ENCODE measurements around the gene ZNF280B.
A peak's percentile ranks its signal among the peaks of the same experiment; 100 is the strongest.

ZNF280B gene

GRCh38 chr22:22547692-22548300, 39.3 kb upstream of the ZNF280B start:
- Histone ChIP-seq H3K27ac (ENCODE audit: insufficient read depth in 1 of 2, low read depth in 1 of 2, low read length in 2 of 2, poor library complexity in 1 of 2, severe bottlenecking in 2 of 2) (peak overlapping the region in 1 of 2 experiments; percentile 50), H3K36me3 (ENCODE audit: control insufficient read depth in 4 of 4, insufficient read depth in 4 of 4, low read length in 3 of 4) (no peaks in the 10 kb centered on the region), H3K27me3 (replicated peaks in 2 of 5; ENCODE audit: control insufficient read depth in 4 of 5, insufficient read depth in 5 of 5, low read length in 4 of 5) (no peaks in the 10 kb centered on the region), H3K4me3 (ENCODE audit: control insufficient read depth in 1 of 7, extremely low read depth in 1 of 7, insufficient read depth in 4 of 7, low read depth in 2 of 7, low read length in 6 of 7) (no peak overlapping the region), H3K9me3 (ENCODE audit: control extremely low read depth in 1 of 5, control insufficient read depth in 4 of 5, insufficient read depth in 2 of 5, low read depth in 1 of 5, low read length in 4 of 5) (no peaks in the 10 kb centered on the region), H3K4me1 (ENCODE audit: control extremely low read depth in 1 of 4, control insufficient read depth in 4 of 4, insufficient read depth in 4 of 4, low read length in 3 of 4) (peaks cover 0 to 24% (median 22%) of the 10 kb centered on the region in 4 experiments)
- ChIA-PET POLR2A (no interaction called here), CTCF (interaction anchor here (0.9 kb wide), 1 partner anchor 12 kb away, joined by 3 read pairs; no protein-coding TSS in a partner anchor)
- peak; percentile 16 to 68 (median 52) for DNase-seq
- WGBS (ENCODE audit: insufficient coverage): 33% methylated on average over 3 of the region's 3 CpGs

- ChIA-PET POLR2A (no interaction called here), CTCF (interaction anchor here (2.5 kb wide), 1 partner anchor 12 kb away, joined by 10 read pairs; the partner anchor contains the start of gene PRAME)
- DNase-seq: no peak
- Histone ChIP-seq H3K27me3 (replicated peaks in 2 of 5; ENCODE audit: control insufficient read depth in 4 of 5, insufficient read depth in 5 of 5, low read length in 4 of 5) (no peaks in the 10 kb centered on the region), H3K9me3 (ENCODE audit: control extremely low read depth in 1 of 5, control insufficient read depth in 4 of 5, insufficient read depth in 2 of 5, low read depth in 1 of 5, low read length in 4 of 5) (no peaks in the 10 kb centered on the region), H3K27ac (ENCODE audit: insufficient read depth in 1 of 2, low read depth in 1 of 2, low read length in 2 of 2, poor library complexity in 1 of 2, severe bottlenecking in 2 of 2) (peak overlapping the region in 1 of 2 experiments; percentile 50), H3K36me3 (ENCODE audit: control insufficient read depth in 4 of 4, insufficient read depth in 4 of 4, low read length in 3 of 4) (no peaks in the 10 kb centered on the region), H3K4me1 (ENCODE audit: control extremely low read depth in 1 of 4, control insufficient read depth in 4 of 4, insufficient read depth in 4 of 4, low read length in 3 of 4) (peaks cover 0 to 24% (median 22%) of the 10 kb centered on the region in 4 experiments), H3K4me3 (ENCODE audit: control insufficient read depth in 1 of 7, extremely low read depth in 1 of 7, insufficient read depth in 4 of 7, low read depth in 2 of 7, low read length in 6 of 7) (no peak overlapping the region)
- WGBS (ENCODE audit: insufficient coverage): 80% methylated on average over 1 of the region's 3 CpGs
These were observed 38.7 kb upstream of the ZNF280B start for GRCh38 chr22:22547226-22547625.

GRCh38 chr22:22546490-22546889, 37.9 kb upstream of the ZNF280B start:
- Histone ChIP-seq H3K4me3 (ENCODE audit: control insufficient read depth in 1 of 7, extremely low read depth in 1 of 7, insufficient read depth in 4 of 7, low read depth in 2 of 7, low read length in 6 of 7) (no peak overlapping the region), H3K36me3 (ENCODE audit: control insufficient read depth in 4 of 4, insufficient read depth in 4 of 4, low read length in 3 of 4) (no peaks in the 10 kb centered on the region), H3K27me3 (replicated peaks in 2 of 5; ENCODE audit: control insufficient read depth in 4 of 5, insufficient read depth in 5 of 5, low read length in 4 of 5) (no peaks in the 10 kb centered on the region), H3K4me1 (ENCODE audit: control extremely low read depth in 1 of 4, control insufficient read depth in 4 of 4, insufficient read depth in 4 of 4, low read length in 3 of 4) (peaks cover 0 to 24% (median 22%) of the 10 kb centered on the region in 4 experiments), H3K27ac (ENCODE audit: insufficient read depth in 1 of 2, low read depth in 1 of 2, low read length in 2 of 2, poor library complexity in 1 of 2, severe bottlenecking in 2 of 2) (no peak overlapping the region), H3K9me3 (ENCODE audit: control extremely low read depth in 1 of 5, control insufficient read depth in 4 of 5, insufficient read depth in 2 of 5, low read depth in 1 of 5, low read length in 4 of 5) (no peaks in the 10 kb centered on the region)
- POLR2A ChIA-PET: no interaction called here
- 21% methylated on average over 4 of the region's 5 CpGs for WGBS (ENCODE audit: insufficient coverage)
- CTCF ChIA-PET: interaction anchor here (0.8 to 2.5 kb wide), 2 partner anchors 13 to 15 kb away, joined by 3 to 10 read pairs; partner anchors contain the start of gene PRAME
- DNase-seq: peak; percentile 38 to 82 (median 77)

GRCh38 chr22:22545084-22545483, 36.5 kb upstream of the ZNF280B start:
- Histone ChIP-seq H3K27me3 (replicated peaks in 2 of 5; ENCODE audit: control insufficient read depth in 4 of 5, insufficient read depth in 5 of 5, low read length in 4 of 5) (no peaks in the 10 kb centered on the region), H3K4me3 (ENCODE audit: control insufficient read depth in 1 of 7, extremely low read depth in 1 of 7, insufficient read depth in 4 of 7, low read depth in 2 of 7, low read length in 6 of 7) (no peak overlapping the region), H3K9me3 (ENCODE audit: control extremely low read depth in 1 of 5, control insufficient read depth in 4 of 5, insufficient read depth in 2 of 5, low read depth in 1 of 5, low read length in 4 of 5) (no peaks in the 10 kb centered on the region), H3K27ac (ENCODE audit: insufficient read depth in 1 of 2, low read depth in 1 of 2, low read length in 2 of 2, poor library complexity in 1 of 2, severe bottlenecking in 2 of 2) (no peak overlapping the region), H3K36me3 (ENCODE audit: control insufficient read depth in 4 of 4, insufficient read depth in 4 of 4, low read length in 3 of 4) (no peaks in the 10 kb centered on the region), H3K4me1 (ENCODE audit: control extremely low read depth in 1 of 4, control insufficient read depth in 4 of 4, insufficient read depth in 4 of 4, low read length in 3 of 4) (peaks cover 0 to 24% (median 22%) of the 10 kb centered on the region in 4 experiments)
- ChIA-PET CTCF (interaction anchor here (0.6 to 2.5 kb wide), 4 partner anchors 9 to 56 kb away, joined by 3 to 10 read pairs (median 5); partner anchors contain the start of gene PRAME), POLR2A (no interaction called here)
- DNase-seq: no peak
- WGBS (ENCODE audit: insufficient coverage): 94% methylated on average over 2 of the region's 2 CpGs

GRCh38 chr22:22538226-22538989, 29.9 kb upstream of the ZNF280B start:
- no peaks in the 10 kb centered on the region for H3K4me1 ChIP-seq (ENCODE audit: control extremely low read depth in 1 of 4, control insufficient read depth in 4 of 4, insufficient read depth in 4 of 4, low read length in 3 of 4)
- no peaks in the 10 kb centered on the region for H3K36me3 ChIP-seq (ENCODE audit: control insufficient read depth in 4 of 4, insufficient read depth in 4 of 4, low read length in 3 of 4)
- no peaks in the 10 kb centered on the region for H3K9me3 ChIP-seq (ENCODE audit: control extremely low read depth in 1 of 5, control insufficient read depth in 4 of 5, insufficient read depth in 2 of 5, low read depth in 1 of 5, low read length in 4 of 5)
- H3K27ac ChIP-seq (ENCODE audit: insufficient read depth in 1 of 2, low read depth in 1 of 2, low read length in 2 of 2, poor library complexity in 1 of 2, severe bottlenecking in 2 of 2): no peak overlapping the region
- no peak overlapping the region for H3K4me3 ChIP-seq (ENCODE audit: control insufficient read depth in 1 of 7, extremely low read depth in 1 of 7, insufficient read depth in 4 of 7, low read depth in 2 of 7, low read length in 6 of 7)
- WGBS (ENCODE audit: insufficient coverage): 91% methylated on average over 4 of the region's 7 CpGs
- H3K27me3 ChIP-seq (replicated peaks in 2 of 5; ENCODE audit: control insufficient read depth in 4 of 5, insufficient read depth in 5 of 5, low read length in 4 of 5): peaks cover 0 to 4% (median 0%) of the 10 kb centered on the region in 5 experiments
- ChIA-PET CTCF (interaction anchor here (0.8 to 1.3 kb wide), 3 partner anchors 10 to 75 kb away, joined by 3 to 4 read pairs (median 4); no protein-coding TSS in a partner anchor), POLR2A (no interaction called here)
- DNase-seq: no peak

- H3K4me1 ChIP-seq (ENCODE audit: control extremely low read depth in 1 of 4, control insufficient read depth in 4 of 4, insufficient read depth in 4 of 4, low read length in 3 of 4): no peaks in the 10 kb centered on the region
- H3K36me3 ChIP-seq (ENCODE audit: control insufficient read depth in 4 of 4, insufficient read depth in 4 of 4, low read length in 3 of 4): no peaks in the 10 kb centered on the region
- no peak overlapping the region for H3K27ac ChIP-seq (ENCODE audit: insufficient read depth in 1 of 2, low read depth in 1 of 2, low read length in 2 of 2, poor library complexity in 1 of 2, severe bottlenecking in 2 of 2)
- no peaks in the 10 kb centered on the region for H3K9me3 ChIP-seq (ENCODE audit: control extremely low read depth in 1 of 5, control insufficient read depth in 4 of 5, insufficient read depth in 2 of 5, low read depth in 1 of 5, low read length in 4 of 5)
- ChIA-PET CTCF (interaction anchor here (2.4 kb wide), 1 partner anchor 8 kb away, joined by 6 read pairs; no protein-coding TSS in a partner anchor), POLR2A (no interaction called here)
- WGBS (ENCODE audit: insufficient coverage): 80% methylated on average over 1 of the region's 1 CpG
- peaks cover 0 to 4% (median 0%) of the 10 kb centered on the region in 5 experiments for H3K27me3 ChIP-seq (replicated peaks in 2 of 5; ENCODE audit: control insufficient read depth in 4 of 5, insufficient read depth in 5 of 5, low read length in 4 of 5)
- no peak for DNase-seq
- H3K4me3 ChIP-seq (ENCODE audit: control insufficient read depth in 1 of 7, extremely low read depth in 1 of 7, insufficient read depth in 4 of 7, low read depth in 2 of 7, low read length in 6 of 7): no peak overlapping the region
These were observed 28.4 kb upstream of the ZNF280B start for GRCh38 chr22:22536916-22537315.

- ChIA-PET CTCF (interaction anchor here (2.4 kb wide), 1 partner anchor 8 kb away, joined by 6 read pairs; no protein-coding TSS in a partner anchor), POLR2A (no interaction called here)
- Histone ChIP-seq H3K36me3 (ENCODE audit: control insufficient read depth in 4 of 4, insufficient read depth in 4 of 4, low read length in 3 of 4) (no peaks in the 10 kb centered on the region), H3K27me3 (replicated peaks in 2 of 5; ENCODE audit: control insufficient read depth in 4 of 5, insufficient read depth in 5 of 5, low read length in 4 of 5) (peaks cover 0 to 4% (median 0%) of the 10 kb centered on the region in 5 experiments), H3K27ac (ENCODE audit: insufficient read depth in 1 of 2, low read depth in 1 of 2, low read length in 2 of 2, poor library complexity in 1 of 2, severe bottlenecking in 2 of 2) (no peak overlapping the region), H3K4me1 (ENCODE audit: control extremely low read depth in 1 of 4, control insufficient read depth in 4 of 4, insufficient read depth in 4 of 4, low read length in 3 of 4) (no peaks in the 10 kb centered on the region), H3K4me3 (ENCODE audit: control insufficient read depth in 1 of 7, extremely low read depth in 1 of 7, insufficient read depth in 4 of 7, low read depth in 2 of 7, low read length in 6 of 7) (no peak overlapping the region), H3K9me3 (ENCODE audit: control extremely low read depth in 1 of 5, control insufficient read depth in 4 of 5, insufficient read depth in 2 of 5, low read depth in 1 of 5, low read length in 4 of 5) (no peaks in the 10 kb centered on the region)
- no peak for DNase-seq
- 94% methylated on average over 3 of the region's 6 CpGs for WGBS (ENCODE audit: insufficient coverage)
These were observed 28.0 kb upstream of the ZNF280B start for GRCh38 chr22:22536515-22536914.

Data from common myeloid progenitor, CD34-positive (primary cell).